GM12892 (cell line): Measurements from ENCODE around the gene WDR1.

Experiments
- POLR2A ChIP-seq: IDR thresholded peaks from 2 replicates; pipeline ENCODE4 v1.6.1; 2011; ENCODE audit warnings: low read depth, low read length, control low read depth
- POLR2AphosphoS5 ChIP-seq: IDR thresholded peaks from 2 replicates; pipeline ENCODE4 v1.6.1; 2011; ENCODE audit warnings: low read depth, low read length, control low read depth
- TAF1 ChIP-seq: IDR thresholded peaks from 2 replicates; pipeline ENCODE4 v1.6.1; 2011; ENCODE audit warnings: low read depth, mild to moderate bottlenecking, control low read depth, low read length, borderline replicate concordance

- TF ChIP-seq POLR2AphosphoS5 (no peak), POLR2A (peak; percentile 18; the same call in 1 of the 2 replicates), TAF1 (no peak)
Measured at GRCh38 chr4:10094841-10095240, 21.8 kb downstream of the WDR1 start.
